GM19043 (cell line): ENCODE data around the gene RHOC.

ENCODE experiments used
- ATAC-seq: cut with Tn5 transposase; IDR thresholded peaks from one replicate; pipeline ENCODE4 v1.9.1; 2021; ENCODE audit warnings: low read depth; ENCODE audit not compliant: unreplicated experiment

The RHOC gene

GRCh38 chr1:112687361-112687760, 19.6 kb downstream of the RHOC start:
- no peak for ATAC-seq

GRCh38 chr1:112686835-112687234, 20.1 kb downstream of the RHOC start:
- ATAC-seq, result no peak

GRCh38 chr1:112686417-112686816, 20.5 kb downstream of the RHOC start:
- no peak for ATAC-seq

- no peak for ATAC-seq
Observed at GRCh38 chr1:112685913-112686312, 21.0 kb downstream of the RHOC start.

GRCh38 chr1:112678605-112679004, 28.3 kb downstream of the RHOC start:
- ATAC-seq, result no peak

GRCh38 chr1:112677501-112677900, 29.4 kb downstream of the RHOC start:
- ATAC-seq, result no peak

GRCh38 chr1:112676543-112676942, 30.4 kb downstream of the RHOC start:
- no peak for ATAC-seq

GRCh38 chr1:112675728-112676381, 31.1 kb downstream of the RHOC start:
- ATAC-seq, result no peak

- ATAC-seq, result peak; percentile 44
Observed at GRCh38 chr1:112674986-112675727, 31.8 kb downstream of the RHOC start.

- ATAC-seq, result peak; percentile 54
Observed at GRCh38 chr1:112674440-112674985, 32.4 kb downstream of the RHOC start, which contains the start of gene MOV10. Gene MOV10 (plus strand): TSS chr1:112674659. CDS start chr1:112674913, 254 bp downstream.

GRCh38 chr1:112673592-112674439, 33.1 kb downstream of the RHOC start:
- no peak for ATAC-seq

- ATAC-seq, result no peak
Observed at GRCh38 chr1:112672842-112673241, 34.1 kb downstream of the RHOC start.

- ATAC-seq, result no peak
Observed at GRCh38 chr1:112672009-112672408, 34.9 kb downstream of the RHOC start.

- no peak for ATAC-seq
Observed at GRCh38 chr1:112666946-112667345, 40.0 kb downstream of the RHOC start.

GRCh38 chr1:112665857-112666256, 41.1 kb downstream of the RHOC start:
- no peak for ATAC-seq

- no peak for ATAC-seq
Observed at GRCh38 chr1:112651205-112651604, 55.7 kb downstream of the RHOC start.
